Neural cell (in vitro differentiated cells): ENCODE results near the gene PRKAA2.

Experiments
- CTCF ChIP-seq: fragments of 450-650 bp; IDR thresholded peaks from 2 replicates; pipeline ENCODE4 v1.5.1; 2014; ENCODE audit warnings: antibody characterized with exemption, mild to moderate bottlenecking, moderate library complexity; ENCODE audit not compliant: poor library complexity, severe bottlenecking
- EP300 ChIP-seq: fragments of 450-650 bp; conservative IDR thresholded peaks from 2 replicates; pipeline ENCODE4 v1.6.1; 2014; ENCODE audit warnings: antibody characterized with exemption, mild to moderate bottlenecking, moderate library complexity; ENCODE audit not compliant: poor library complexity, severe bottlenecking
- EZH2 ChIP-seq: fragments of 200-600, 300-800 bp; shearing (Covaris generic), sonication (generic); IDR thresholded peaks from 2 replicates; pipeline ENCODE4 v1.6.1; 2014; ENCODE audit warnings: antibody characterized with exemption, low read length, borderline replicate concordance, mild to moderate bottlenecking; ENCODE audit not compliant: insufficient read depth, poor library complexity, severe bottlenecking
- MXI1 ChIP-seq: fragments of 450-650 bp; conservative IDR thresholded peaks from 2 replicates; pipeline ENCODE4 v1.6.1; 2014; ENCODE audit warnings: antibody characterized with exemption, mild to moderate bottlenecking; ENCODE audit not compliant: poor library complexity, severe bottlenecking
- POLR2AphosphoS5 ChIP-seq: IDR thresholded peaks from 2 replicates; pipeline ENCODE4 v1.6.1; 2012
- RAD21 ChIP-seq: fragments of 450-650 bp; conservative IDR thresholded peaks from 2 replicates; pipeline ENCODE4 v1.6.1; 2014; ENCODE audit warnings: antibody characterized with exemption, mild to moderate bottlenecking, moderate library complexity
- REST ChIP-seq: IDR thresholded peaks from 2 replicates; pipeline ENCODE4 v1.6.1; 2012; ENCODE audit warnings: borderline replicate concordance
- SMC3 ChIP-seq: fragments of 450-650 bp; conservative IDR thresholded peaks from 2 replicates; pipeline ENCODE4 v1.6.1; 2014; ENCODE audit warnings: antibody characterized with exemption, mild to moderate bottlenecking, moderate library complexity; ENCODE audit not compliant: poor library complexity
- TAF1 ChIP-seq: IDR thresholded peaks from 2 replicates; pipeline ENCODE4 v1.6.1; 2012; ENCODE audit warnings: low read depth

- TF ChIP-seq EZH2 (no peak), EP300 (no peak), CTCF (no peak), MXI1 (no peak), POLR2AphosphoS5 (no peak), SMC3 (no peak), REST (no peak), TAF1 (no peak), RAD21 (no peak)
Measured at GRCh38 chr1:56671542-56671941, 26.4 kb downstream of the PRKAA2 start.
